Hepatocyte (in vitro differentiated cells): ENCODE data around the gene ADAM12.

Source experiments
- EZH2 ChIP-seq: fragments of 200-600 bp; sonication (generic); IDR thresholded peaks from 2 replicates; pipeline ENCODE4 v1.6.1; 2016; ENCODE audit warnings: antibody characterized with exemption, mild to moderate bottlenecking, borderline replicate concordance
- EZH2phosphoT487 ChIP-seq: fragments of 200-600 bp; sonication (generic); IDR thresholded peaks from one replicate; pipeline ENCODE4 v1.6.1; 2018; ENCODE audit warnings: antibody characterized with exemption, mild to moderate bottlenecking, low read depth, moderate library complexity; ENCODE audit not compliant: unreplicated experiment, severe bottlenecking
- TF ChIP-seq, protein P1 (sequence below): fragments of 200-600 bp; sonication (generic); IDR thresholded peaks from 2 replicates; pipeline ENCODE4 v1.5.1; 2016; ENCODE audit warnings: antibody characterized with exemption, mild to moderate bottlenecking; ENCODE audit not compliant: poor library complexity

DNA sequence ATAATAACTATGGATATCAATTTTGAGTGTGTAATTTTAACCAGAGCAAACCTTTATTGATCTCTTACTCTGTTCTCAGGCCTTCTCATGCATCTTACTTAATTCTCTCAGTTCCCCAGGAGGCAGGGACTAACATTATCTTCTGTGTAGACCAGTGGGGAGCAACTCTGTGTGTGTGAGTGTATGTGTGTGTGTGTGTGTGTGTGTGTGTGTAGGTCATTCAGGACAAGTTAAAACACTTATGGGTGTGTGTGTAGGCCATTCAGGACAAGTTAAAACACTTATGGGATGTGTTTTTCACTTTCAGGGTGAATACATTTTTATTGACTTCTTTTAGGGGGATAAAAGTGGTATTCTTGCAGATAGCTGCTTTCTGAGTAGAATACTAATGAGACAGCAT lies 145.0 kb downstream of the ADAM12 start:
- TF ChIP-seq, protein P1, sequence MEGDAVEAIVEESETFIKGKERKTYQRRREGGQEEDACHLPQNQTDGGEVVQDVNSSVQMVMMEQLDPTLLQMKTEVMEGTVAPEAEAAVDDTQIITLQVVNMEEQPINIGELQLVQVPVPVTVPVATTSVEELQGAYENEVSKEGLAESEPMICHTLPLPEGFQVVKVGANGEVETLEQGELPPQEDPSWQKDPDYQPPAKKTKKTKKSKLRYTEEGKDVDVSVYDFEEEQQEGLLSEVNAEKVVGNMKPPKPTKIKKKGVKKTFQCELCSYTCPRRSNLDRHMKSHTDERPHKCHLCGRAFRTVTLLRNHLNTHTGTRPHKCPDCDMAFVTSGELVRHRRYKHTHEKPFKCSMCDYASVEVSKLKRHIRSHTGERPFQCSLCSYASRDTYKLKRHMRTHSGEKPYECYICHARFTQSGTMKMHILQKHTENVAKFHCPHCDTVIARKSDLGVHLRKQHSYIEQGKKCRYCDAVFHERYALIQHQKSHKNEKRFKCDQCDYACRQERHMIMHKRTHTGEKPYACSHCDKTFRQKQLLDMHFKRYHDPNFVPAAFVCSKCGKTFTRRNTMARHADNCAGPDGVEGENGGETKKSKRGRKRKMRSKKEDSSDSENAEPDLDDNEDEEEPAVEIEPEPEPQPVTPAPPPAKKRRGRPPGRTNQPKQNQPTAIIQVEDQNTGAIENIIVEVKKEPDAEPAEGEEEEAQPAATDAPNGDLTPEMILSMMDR, result no peak
- TF ChIP-seq EZH2 (no peak), EZH2phosphoT487 (no peak)
